NCI-H460 (cell line): ENCODE results near the gene KEL. TPM values are rescaled to one million over a fixed set of nuclear protein-coding genes. Genes with fewer than 3 reads are reported as not detected.

ENCODE experiments used
- DNase-seq: peaks from one replicate; pipeline ENCODE4 v3.0.0-alpha.2; 2016; ENCODE audit warnings: low read depth; ENCODE audit errors: extremely low read depth
- total RNA-seq: library from RNA; depleted of rRNA; stranded (reverse); fragments of >200 nt; shearing (Covaris generic); gene quantifications from 2 replicates; pipeline ENCODE4 v1.2.3, GENCODE V29; 2014

The KEL gene
- total RNA-seq, 1 experiment from 2014 or later = 0.59 TPM

DNA sequence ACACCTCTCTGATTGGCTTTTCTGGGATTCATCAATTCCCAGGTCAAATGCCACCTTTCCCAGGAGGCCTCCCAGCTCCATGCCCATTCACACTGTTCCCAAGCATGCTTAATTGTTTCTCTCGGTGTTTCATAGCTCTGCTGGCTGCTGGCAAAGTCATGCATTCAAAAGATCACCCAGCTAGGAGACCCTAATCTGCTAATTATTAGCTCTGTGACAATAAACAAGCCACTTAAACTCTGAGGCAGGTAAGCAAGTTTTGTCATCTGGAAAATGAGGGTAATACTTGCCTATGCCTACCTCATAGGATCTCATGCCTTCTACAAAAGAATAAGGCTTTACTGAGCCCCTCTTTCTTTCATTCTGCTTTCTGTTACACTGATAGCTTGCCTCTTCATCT lies 828 bp upstream of the KEL start:
- DNase-seq = no peak

- DNase-seq = no peak
Observed at GRCh38 chr7:142961595-142961972, 579 bp downstream of the KEL start.

GRCh38 chr7:142960955-142961512 lies 1.1 kb downstream of the KEL start:
- no peak for DNase-seq

DNA sequence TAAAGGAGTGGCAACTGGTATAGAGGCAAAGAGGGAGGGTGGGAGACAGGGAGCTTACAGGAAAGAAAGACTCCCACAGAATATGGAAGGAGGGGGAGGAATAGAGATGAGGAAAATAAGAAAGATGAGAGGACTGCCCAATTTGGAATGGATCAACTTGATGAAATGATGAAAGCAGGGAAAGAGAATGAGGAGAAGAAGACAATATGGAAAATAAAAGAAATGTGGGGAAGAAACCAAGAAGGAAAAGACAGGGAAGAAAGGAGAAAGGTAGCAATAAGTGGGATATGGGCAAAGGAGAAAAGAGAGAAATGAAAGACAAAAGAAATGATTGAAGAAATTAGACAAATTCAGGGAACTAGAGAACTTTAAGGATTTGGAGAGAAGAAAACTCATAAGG lies 3.0 kb downstream of the KEL start:
- DNase-seq = no peak

DNA sequence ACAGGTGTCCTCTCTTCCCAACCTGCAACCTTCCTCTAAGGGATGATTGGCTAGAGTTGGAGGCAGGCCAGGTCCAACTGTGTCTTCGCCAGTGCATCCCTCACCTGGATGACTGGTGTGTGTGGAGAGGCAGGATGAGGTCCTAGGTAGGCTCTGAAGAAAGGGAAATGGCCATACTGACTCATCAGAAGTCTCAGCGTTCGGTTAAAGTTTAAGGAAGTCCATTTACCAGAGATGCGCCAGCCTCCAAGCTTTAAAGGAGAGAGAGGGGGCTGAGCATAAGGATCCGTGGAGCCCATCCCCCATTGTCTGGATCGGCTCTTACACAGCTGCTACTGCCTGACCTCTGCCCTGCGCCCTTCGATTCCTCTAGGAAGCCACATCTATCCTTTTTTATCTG lies 4.4 kb downstream of the KEL start:
- no peak for DNase-seq

GRCh38 chr7:142956951-142957623 lies 5.1 kb downstream of the KEL start:
- DNase-seq = no peak

DNA sequence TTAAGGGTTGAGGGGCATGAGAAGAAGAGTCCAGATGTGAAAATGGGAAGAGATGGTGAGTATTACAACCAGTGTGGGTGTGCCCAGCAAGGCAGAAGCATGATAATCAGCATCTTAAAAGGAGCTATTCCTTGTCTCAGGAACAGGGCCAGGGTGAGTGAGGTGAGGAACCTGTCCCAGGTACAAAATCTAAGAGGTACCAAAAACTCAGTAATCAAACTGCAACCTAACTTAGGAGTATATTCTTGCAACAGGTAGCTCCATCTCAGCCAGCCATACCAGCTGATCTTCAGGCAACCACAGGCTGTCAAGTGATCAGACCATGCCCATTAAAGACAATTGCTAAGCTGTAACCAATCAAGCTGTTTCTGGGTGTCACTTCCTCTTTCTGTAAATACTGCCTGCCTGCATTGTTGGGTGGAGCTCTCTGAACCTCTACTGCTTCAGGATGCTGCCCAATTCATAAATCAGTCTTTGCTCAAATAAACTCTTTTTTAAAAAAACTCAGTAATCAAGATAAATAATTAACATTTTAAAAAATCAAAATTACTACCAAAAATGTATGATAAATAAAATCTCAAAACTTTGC lies 7.4 kb downstream of the KEL start:
- no peak for DNase-seq

GRCh38 chr7:142950235-142950634 lies 11.9 kb downstream of the KEL start:
- DNase-seq = no peak

DNA sequence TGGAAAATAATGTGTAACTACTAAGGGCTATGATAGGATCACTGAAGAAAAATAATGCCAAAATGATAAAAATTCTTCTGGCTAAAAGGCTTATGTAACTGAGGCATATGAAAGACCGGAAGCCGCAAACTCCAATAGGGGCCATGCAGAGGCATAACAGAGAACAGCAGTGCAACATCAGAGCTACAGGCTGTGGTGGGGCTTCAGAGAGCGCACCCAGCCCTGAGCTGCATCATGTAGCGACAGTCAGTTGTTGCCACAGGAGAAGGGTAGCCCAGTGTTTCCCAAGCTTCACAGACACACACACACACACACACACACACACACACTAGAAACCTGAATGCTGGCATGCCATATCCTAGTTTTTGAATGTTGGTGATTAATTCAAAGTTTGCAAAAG lies 13.6 kb downstream of the KEL start:
- no peak for DNase-seq

DNA sequence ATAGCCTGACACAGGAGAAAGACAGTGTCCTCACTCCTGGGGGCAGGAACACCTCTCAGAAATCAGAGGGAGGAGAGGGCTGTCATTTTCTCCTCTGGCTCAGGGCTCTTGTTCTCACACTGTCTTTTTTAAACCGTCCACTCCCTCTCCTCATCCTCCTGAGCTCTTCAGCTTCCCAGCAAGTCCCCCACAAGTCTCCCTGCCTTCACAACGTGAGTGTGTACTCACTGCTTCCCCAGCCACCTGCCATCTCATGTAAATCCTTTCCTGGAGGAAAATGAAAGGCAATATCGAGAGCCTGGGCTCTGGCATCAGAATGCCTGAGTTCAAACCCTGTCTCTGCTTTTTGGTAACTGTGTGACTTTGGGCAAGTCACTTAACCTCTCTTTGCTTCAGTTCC lies 17.2 kb downstream of the KEL start:
- DNase-seq = no peak

DNA sequence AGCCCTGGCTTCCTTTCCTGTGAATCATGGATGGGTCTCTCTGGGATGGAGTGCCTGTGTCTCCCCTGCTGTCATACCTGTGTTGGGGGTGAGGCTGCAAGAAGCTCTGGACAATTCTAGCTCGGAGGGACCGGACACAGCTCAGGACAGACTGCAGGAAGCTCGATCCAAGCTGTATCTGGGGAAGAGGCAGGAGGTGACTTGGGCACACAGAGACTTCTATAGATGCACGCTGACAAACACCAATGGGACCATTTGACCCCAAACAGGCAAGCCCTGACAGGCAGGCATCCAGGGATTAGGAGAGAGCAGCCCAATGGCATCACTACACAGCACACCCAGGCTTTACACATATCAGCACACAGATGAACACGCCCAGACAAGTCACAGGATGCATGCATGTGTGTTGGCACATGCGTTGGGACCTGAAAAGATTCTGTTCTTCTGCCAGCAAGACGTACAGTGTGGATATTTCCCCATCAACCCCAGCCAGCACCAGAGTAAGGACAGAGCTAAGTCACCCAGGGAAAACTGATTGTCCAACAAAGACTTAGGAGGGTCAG lies 18.4 kb downstream of the KEL start:
- no peak for DNase-seq

DNA sequence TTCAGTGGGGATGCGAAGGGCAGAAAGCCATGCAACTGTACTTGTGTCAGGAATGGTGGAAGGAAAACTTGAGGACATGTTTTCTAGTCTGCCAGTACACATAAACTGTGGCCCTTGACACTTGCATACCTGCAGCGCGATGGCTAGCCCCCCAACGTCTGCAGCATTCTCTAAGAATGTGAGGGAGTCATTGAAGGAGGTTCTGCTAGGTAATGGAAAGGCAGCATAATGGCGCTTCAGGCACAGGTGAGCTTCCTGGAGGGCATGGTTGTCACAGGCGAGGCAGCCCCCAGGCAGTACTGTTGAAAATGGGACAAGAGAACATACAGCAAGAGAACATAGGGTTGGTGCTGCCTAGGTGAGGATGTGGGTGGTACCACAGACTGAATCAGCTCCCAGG lies 19.4 kb downstream of the KEL start:
- no peak for DNase-seq

DNA sequence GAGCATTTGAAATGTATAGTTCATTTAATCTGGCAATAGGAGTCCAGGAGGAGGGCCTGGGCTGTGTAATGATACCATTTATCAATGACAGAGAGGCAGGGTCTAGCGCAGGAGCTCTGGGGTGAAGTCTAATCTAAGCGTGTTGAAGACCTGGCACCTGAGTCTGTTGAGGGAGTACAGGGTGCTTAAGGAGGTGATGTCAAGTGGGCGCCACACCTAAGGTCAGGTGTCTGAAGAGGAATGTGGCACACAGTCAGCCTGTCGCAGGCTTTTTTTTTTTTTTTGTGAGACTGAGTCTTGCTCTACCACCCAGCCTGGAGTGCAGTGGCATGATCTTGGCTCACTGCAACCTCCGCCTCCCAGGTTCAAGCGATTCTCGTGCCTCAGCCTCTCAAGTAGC lies 20.6 kb downstream of the KEL start:
- no peak for DNase-seq

- no peak for DNase-seq
Observed at GRCh38 chr7:142940966-142941535, 21.1 kb downstream of the KEL start.

DNA sequence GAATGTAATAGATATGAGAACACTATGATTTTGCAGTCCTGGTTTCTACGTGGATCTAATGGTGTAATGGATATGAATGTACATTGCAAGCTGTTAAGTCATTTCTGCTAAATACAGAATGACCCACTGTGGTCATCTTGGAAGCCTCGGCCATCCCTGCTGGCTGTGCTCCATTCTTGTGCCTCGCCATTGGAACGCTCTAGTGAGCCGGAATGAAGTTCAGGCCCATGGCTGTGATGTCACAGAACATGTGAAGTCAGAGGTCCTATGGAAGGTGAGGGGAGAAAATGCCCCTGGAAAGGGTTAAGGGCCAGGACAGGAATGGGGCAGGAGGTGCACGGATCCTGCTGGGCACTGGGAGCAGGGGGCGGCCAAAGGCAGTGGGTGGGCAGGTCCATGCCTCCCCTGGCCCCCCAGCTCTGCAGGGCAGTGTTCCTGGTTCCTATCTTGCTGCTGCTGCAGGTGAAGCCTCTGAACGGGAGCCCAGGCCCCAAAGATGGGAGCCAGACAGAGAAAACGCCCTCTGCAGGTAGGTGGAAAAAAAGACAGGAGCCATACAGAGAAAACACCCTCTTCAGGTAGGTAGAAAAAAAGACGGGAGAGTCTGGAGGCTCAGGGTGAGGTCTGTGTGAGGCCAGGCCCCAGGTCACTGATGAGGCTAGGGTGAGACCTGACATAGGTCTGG lies 22.8 kb downstream of the KEL start, which contains the start of gene LLCFC1:
LLCFC1 (plus strand) TSS at position 259 of the 685 bp plus-strand sequence; CDS start at position 397, 138 bp downstream.
- no peak for DNase-seq

- DNase-seq = no peak
Observed at GRCh38 chr7:142938611-142939010, 23.6 kb downstream of the KEL start.

DNA sequence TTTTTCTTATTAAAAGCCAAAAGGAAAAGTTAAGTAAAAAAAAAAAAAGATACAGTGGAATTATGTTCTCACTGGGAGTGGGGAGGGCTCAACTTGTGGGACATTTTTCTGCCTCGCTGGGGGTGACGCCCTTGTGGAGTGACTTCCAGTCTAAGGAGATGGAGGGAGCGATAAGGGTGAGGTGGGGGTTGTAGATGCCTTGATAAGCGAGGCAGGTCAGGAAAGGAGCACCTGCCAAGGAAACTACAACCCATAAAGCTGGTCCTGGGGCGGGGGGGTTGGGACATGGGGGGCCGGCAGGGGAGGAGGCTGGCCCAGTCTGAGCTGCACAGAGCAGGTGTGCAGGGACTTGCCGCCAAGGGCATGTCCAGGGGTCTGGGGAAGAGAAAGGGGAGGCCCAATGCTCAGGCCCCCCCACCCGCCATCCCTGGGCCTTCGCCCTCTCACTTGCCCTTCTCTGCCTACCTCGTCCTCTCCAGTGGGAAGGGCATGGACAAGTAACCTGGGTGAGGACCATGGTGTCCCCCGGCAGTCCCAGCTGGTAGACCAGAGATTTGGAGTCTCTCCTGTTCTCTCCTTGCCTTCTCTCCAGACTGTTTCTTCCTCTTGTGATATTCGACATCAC lies 26.1 kb downstream of the KEL start:
- DNase-seq = no peak

- no peak for DNase-seq
Observed at GRCh38 chr7:142934056-142934455, 28.1 kb downstream of the KEL start.

- no peak for DNase-seq
Observed at GRCh38 chr7:142933624-142934023, 28.5 kb downstream of the KEL start, which contains the start of gene TRPV5. Gene TRPV5, minus strand, starts transcription at chr7:142933746. Its CDS starts 287 bp downstream, at chr7:142933459.

DNA sequence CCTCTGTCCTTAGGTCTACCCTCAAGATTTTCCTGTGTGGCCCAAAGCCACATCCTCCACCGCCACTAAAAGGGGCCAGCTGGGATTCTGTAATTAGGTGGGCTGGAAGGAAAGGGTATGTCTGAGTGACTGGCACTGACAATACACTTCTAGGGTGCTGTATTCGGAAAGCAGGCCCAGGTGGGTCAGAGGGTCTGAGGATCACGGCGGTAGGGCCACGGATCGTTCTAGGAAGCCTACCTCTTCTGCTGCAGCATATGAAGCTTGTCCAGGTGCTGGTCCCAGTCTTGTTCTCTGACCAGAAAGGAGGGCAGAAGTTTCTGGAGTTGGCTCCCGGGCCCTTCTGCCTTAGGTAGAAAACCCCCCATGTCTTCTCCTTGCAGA lies 29.1 kb downstream of the KEL start:
- no peak for DNase-seq
